GM18858 (cell line): ENCODE data around the gene MAP10.

Source experiments
- ATAC-seq: cut with Tn5 transposase; IDR thresholded peaks from one replicate; pipeline ENCODE4 v1.9.1; 2021; ENCODE audit not compliant: unreplicated experiment

MAP10 gene

GRCh38 chr1:232795497-232796053 is 9.6 kb upstream of the MAP10 start:
- ATAC-seq = no peak

- no peak for ATAC-seq
Observed at GRCh38 chr1:232797856-232798510, 7.2 kb upstream of the MAP10 start.

GRCh38 chr1:232798920-232799319 is 6.3 kb upstream of the MAP10 start:
- no peak for ATAC-seq

GRCh38 chr1:232806186-232806510 is 932 bp downstream of the MAP10 start:
- no peak for ATAC-seq

GRCh38 chr1:232810856-232811255 is 5.6 kb downstream of the MAP10 start:
- no peak for ATAC-seq

GRCh38 chr1:232812560-232812959 is 7.3 kb downstream of the MAP10 start:
- ATAC-seq = no peak

GRCh38 chr1:232813097-232813496 is 7.9 kb downstream of the MAP10 start:
- no peak for ATAC-seq

GRCh38 chr1:232813760-232814159 is 8.5 kb downstream of the MAP10 start:
- ATAC-seq = no peak

GRCh38 chr1:232816324-232816723 is 11.1 kb downstream of the MAP10 start:
- ATAC-seq = no peak

GRCh38 chr1:232818040-232818439 is 12.8 kb downstream of the MAP10 start:
- no peak for ATAC-seq

- no peak for ATAC-seq
Observed at GRCh38 chr1:232820431-232820830, 15.2 kb downstream of the MAP10 start.

- ATAC-seq = no peak
Observed at GRCh38 chr1:232822530-232822929, 17.3 kb downstream of the MAP10 start.

GRCh38 chr1:232826318-232826717 is 21.1 kb downstream of the MAP10 start:
- no peak for ATAC-seq

- ATAC-seq = no peak
Observed at GRCh38 chr1:232830661-232831060, 25.4 kb downstream of the MAP10 start.

GRCh38 chr1:232831895-232832294 is 26.7 kb downstream of the MAP10 start:
- ATAC-seq = no peak

GRCh38 chr1:232834066-232834465 is 28.9 kb downstream of the MAP10 start:
- ATAC-seq = no peak

GRCh38 chr1:232835166-232835565 is 29.9 kb downstream of the MAP10 start:
- ATAC-seq = no peak

- ATAC-seq = no peak
Observed at GRCh38 chr1:232837087-232837486, 31.9 kb downstream of the MAP10 start.

- ATAC-seq = no peak
Observed at GRCh38 chr1:232841823-232842565, 36.8 kb downstream of the MAP10 start.

GRCh38 chr1:232844791-232845190 is 39.6 kb downstream of the MAP10 start:
- ATAC-seq = no peak

GRCh38 chr1:232845406-232845955 is 40.3 kb downstream of the MAP10 start:
- ATAC-seq = no peak

GRCh38 chr1:232851532-232851931 is 46.3 kb downstream of the MAP10 start:
- ATAC-seq = no peak
